ENCODE data around the gene EIF2D. TPM values are rescaled to one million over a fixed set of nuclear protein-coding genes. Genes with fewer than 3 reads are reported as not detected.

EIF2D gene
- total and polyA plus RNA-seq, 2 of the 8 experiments (the other 6 are each of a cell fraction or from before 2014, with no cell fraction given): 36.1 to 37.1 TPM

GRCh38 chr1:206654828-206655227 is 42.6 kb upstream of the EIF2D start (continued):
- TF ChIP-seq MAFK (IDR thresholded peaks at IDR 0.05; ENCODE audit: low read depth, low read length): no peak
- TF ChIP-seq, protein P1, sequence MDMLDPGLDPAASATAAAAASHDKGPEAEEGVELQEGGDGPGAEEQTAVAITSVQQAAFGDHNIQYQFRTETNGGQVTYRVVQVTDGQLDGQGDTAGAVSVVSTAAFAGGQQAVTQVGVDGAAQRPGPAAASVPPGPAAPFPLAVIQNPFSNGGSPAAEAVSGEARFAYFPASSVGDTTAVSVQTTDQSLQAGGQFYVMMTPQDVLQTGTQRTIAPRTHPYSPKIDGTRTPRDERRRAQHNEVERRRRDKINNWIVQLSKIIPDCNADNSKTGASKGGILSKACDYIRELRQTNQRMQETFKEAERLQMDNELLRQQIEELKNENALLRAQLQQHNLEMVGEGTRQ (IDR thresholded peaks at IDR 0.05; ENCODE audit: low read length): no peak

Measured in H1 (cell line).